Omental fat pad (tissue), 4 donors: ENCODE measurements around the gene MKKS. TPM values are rescaled to one million over a fixed set of nuclear protein-coding genes. Genes with fewer than 3 reads are reported as not detected.

Source experiments
- ATAC-seq: fragments of 150-250 bp; one replicate; pipeline ENCODE4 v1.9.1; 2016; ENCODE audit warnings: mild to moderate bottlenecking, moderate library complexity; ENCODE audit not compliant: low FRiP score
- DNase-seq: peaks from one replicate; pipeline ENCODE4 v3.0.0-alpha.2; 2019; ENCODE audit warnings: low spot score
- total RNA-seq, 4 donors: library from RNA; depleted of rRNA; stranded (reverse); fragments of >200 nt; gene quantifications; one replicate each; pipeline ENCODE4 v1.1.0, GENCODE V29; 2016
- TF ChIP-seq, protein P1 (sequence below), 3 donors: fragments of 450-650 bp; IDR thresholded peaks; one replicate each; pipeline ENCODE4 v1.5.1; 2016 to 2017; ENCODE audit warnings: antibody characterized with exemption in 3 of 3, mild to moderate bottlenecking in 3 of 3, moderate library complexity in 2 of 3

MKKS gene
- total RNA-seq, 4 donors from 2014 or later, result 7.7 to 25.5 (median 12.5) TPM

DNA sequence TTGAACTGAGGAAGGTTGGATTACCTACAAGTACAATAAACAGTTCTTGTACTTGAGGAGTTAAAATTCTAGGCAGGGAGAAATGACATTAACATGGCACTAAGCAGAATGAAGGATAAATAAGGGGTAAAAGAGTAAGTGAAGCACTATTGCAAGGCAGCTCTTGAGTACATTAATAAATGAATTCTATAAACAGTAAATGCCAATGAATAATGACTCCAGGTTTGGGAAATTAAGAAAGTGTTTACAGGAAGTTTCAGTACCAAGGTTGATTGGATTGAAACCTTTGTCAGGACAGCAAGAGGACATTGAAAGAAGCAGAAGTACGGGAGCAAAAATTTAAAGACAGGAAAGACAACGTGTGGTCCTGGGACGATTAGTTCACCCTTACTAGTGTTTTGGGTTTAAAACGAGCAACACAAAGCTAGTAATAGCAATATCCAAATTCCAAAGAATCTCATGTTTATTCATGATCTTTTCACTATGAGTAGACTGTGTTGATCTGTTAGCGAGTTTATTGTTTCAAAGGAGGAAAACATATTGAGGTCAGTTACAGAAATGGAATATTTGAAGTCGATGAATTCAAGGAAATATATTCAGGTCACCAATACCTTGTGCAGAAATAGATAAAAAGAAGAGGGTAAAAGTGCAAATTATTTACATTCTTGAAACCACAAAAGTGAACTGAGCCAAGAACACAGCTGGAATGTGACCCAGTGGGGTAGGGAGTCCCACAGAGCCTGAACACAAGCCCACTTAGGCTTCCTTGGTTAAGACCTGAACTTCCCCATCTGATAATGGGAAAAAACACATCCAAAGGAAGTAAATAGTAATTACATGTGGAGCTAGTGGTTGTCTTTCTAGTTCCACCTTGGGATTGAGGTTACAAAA is 80.8 kb downstream of the MKKS start:
- ATAC-seq (no peak), DNase-seq (no peak)
- TF ChIP-seq, protein P1, sequence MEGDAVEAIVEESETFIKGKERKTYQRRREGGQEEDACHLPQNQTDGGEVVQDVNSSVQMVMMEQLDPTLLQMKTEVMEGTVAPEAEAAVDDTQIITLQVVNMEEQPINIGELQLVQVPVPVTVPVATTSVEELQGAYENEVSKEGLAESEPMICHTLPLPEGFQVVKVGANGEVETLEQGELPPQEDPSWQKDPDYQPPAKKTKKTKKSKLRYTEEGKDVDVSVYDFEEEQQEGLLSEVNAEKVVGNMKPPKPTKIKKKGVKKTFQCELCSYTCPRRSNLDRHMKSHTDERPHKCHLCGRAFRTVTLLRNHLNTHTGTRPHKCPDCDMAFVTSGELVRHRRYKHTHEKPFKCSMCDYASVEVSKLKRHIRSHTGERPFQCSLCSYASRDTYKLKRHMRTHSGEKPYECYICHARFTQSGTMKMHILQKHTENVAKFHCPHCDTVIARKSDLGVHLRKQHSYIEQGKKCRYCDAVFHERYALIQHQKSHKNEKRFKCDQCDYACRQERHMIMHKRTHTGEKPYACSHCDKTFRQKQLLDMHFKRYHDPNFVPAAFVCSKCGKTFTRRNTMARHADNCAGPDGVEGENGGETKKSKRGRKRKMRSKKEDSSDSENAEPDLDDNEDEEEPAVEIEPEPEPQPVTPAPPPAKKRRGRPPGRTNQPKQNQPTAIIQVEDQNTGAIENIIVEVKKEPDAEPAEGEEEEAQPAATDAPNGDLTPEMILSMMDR (IDR thresholded peaks at IDR 0.05), result no peak

Other genes starting within 250 kb of the MKKS start
- 1 to 10 TPM in 2 of 4 donors, under 1 TPM in 2; 0.47 to 4.8 (median 1.2) TPM for gene SNAP25, start 215.4 kb downstream of the MKKS start, total RNA-seq
- 1 to 10 TPM; 2.0 to 3.4 (median 3.3) TPM for gene SLX4IP, start 1.1 kb upstream of the MKKS start, total RNA-seq
- gene JAG1, start 239.8 kb upstream of the MKKS start, total RNA-seq, result 100 to 1,000 TPM in 1 of 4 donors, 10 to 100 TPM in 3; 64.2 to 153 (median 85.7) TPM